ENCODE measurements around the gene FAM3A.
"Not testable (repeated sequence)": the region's sequence is repeated elsewhere in the genome, so short reads cannot be mapped to it uniquely, and the experiment has no call there.

The FAM3A gene, protein sequence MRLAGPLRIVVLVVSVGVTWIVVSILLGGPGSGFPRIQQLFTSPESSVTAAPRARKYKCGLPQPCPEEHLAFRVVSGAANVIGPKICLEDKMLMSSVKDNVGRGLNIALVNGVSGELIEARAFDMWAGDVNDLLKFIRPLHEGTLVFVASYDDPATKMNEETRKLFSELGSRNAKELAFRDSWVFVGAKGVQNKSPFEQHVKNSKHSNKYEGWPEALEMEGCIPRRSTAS

GRCh38 chrX:154515966-154516655 is at the start of gene FAM3A:
Gene FAM3A (minus strand): TSS chrX:154516232. CDS start chrX:154515772, 460 bp downstream.
- DNase-seq, result peak; percentile 87

DNA sequence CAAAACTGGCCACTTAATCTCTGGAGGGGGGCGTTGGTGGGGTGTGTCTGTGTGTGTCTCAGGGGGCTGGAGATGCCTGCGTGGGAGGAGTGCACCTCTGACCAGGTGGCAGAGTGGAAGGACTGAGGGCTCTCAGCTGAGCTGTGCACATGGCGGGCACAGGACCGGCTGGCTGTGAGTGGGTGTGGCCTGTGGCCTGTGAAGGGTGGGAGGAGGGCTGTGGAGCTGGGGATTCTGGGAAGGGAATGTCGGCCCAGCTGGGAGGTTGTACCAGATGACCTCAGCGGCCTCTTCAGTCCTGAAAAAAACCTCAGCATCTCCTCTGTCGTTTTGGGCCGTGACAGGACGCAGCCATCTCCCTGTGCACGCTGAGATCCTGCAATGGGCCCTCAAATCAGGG is 46.3 kb upstream of the FAM3A start:
- DNase-seq, result not testable (repeated sequence)

DNA sequence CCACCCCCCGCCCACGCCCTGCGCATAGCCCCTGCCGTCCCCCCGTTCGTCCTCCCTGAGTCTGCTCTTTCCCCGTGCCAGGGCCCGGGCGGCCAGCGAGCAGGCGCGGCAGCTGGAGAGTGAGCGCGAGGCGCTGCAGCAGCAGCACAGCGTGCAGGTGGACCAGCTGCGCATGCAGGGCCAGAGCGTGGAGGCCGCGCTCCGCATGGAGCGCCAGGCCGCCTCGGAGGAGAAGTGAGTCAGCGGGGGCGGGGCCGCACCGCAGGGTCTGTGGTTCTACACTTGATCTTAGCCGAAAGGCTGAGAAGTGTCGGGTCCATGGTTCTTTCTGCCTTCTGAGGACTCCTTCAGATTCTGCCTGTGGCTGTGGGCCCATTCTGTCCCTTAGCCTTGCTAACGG is 44.3 kb upstream of the FAM3A start:
- DNase-seq, result not testable (repeated sequence)

DNA sequence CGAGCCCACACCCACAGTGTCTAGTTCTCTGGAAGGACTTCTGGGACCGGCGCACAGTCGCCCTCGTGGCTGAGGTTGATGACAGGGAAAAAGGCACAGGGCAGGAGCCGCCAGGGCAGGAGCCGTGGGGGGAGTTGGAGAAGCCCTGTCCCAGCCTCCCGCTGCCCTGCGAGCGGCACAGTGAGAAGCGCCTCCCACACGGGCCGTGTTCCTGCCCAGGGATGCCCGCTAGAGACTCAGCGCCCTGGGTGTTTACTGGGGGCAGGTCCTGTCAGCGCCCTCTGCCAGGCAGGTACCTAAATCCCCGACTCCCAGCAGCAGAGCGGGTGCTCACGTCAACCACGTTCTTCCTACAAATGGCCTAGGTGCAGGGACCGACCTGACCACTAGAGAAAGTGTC is 42.9 kb upstream of the FAM3A start:
- not testable (repeated sequence) for DNase-seq

DNA sequence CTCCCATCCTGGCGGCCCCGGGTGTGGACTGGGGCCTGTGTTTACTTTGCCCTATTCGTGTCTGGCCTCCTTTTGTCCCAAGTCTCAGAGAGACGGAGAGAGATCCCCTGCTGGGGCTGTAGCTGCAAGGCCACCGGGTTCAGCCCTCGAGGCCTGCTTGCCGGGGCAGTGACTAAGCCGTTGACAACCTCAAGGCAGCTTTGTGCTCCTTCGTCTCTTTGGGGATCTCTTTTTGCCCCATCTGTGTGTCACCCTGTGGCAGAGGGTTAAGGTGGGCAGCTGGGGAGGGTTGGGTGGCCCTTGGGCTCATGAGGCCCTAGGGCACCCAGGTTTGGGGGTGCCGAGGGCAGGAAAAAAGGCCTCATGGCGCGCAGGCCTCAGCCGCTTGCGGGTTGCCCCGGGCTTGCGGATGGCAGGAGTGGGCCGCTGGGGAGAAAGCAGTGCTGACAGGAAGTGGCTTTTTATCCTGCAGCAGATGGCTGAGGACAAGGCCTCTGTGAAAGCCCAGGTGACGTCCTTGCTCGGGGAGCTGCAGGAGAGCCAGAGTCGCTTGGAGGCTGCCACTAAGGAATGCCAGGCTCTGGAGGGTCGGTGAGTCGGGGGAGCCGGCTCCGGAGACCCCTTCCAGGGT is 42.1 kb upstream of the FAM3A start:
- not testable (repeated sequence) for DNase-seq

DNA sequence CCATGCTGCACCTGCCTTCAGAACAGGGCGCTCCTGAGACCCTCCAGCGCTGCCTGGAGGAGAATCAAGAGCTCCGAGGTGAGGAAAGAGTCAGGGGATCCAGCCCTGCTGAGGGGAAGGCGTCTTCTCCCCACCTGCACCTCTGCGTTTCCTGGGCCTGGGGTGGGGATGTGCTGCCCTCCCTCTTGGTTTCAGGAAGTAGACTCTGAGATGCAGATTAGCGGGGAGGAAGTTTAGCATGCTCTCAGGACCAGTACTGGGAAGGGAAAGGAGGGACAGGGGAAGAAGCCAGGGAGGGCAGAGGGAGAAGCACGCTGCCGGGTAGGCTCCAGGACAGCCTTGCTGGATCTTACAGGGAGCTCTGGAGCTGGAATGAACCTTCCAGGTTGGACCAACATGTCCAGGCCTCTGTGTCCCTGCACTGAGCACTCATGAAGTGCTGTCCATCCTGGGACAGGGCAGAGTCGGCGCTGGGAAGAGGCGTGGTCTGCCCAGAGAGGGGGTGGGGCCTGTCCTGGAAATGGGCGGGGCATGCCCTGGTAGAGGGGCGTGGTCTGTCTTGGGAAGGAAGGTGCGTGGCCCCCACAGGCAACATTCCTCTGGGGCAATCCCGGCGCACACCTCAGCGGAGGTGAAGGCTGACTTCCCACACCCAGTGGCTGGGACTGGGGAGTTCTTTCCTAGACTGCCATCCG is 36.2 kb upstream of the FAM3A start:
- DNase-seq, result not testable (repeated sequence)

DNA sequence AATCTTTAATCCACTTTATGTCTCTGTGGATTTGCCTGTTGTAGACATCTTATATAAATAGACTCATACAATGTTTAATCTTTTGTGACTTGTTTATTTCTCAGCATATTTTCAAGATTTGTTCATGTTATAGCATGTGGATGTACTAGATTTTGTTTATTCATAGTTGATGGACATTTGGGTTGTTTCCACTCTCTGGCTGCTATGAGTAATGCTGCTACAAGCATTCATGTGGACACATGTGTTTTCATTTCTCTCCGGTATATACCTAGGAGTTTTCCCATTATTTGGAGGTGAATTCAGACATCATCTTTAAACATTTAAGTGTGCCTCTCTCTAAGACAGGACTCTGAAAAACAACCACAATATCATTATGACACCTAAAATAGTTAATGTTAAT is 33.7 kb upstream of the FAM3A start:
- peak; percentile 56 for DNase-seq

- peak; percentile 26 for DNase-seq
These were observed 31.9 kb upstream of the FAM3A start for GRCh38 chrX:154548028-154548316.

DNA sequence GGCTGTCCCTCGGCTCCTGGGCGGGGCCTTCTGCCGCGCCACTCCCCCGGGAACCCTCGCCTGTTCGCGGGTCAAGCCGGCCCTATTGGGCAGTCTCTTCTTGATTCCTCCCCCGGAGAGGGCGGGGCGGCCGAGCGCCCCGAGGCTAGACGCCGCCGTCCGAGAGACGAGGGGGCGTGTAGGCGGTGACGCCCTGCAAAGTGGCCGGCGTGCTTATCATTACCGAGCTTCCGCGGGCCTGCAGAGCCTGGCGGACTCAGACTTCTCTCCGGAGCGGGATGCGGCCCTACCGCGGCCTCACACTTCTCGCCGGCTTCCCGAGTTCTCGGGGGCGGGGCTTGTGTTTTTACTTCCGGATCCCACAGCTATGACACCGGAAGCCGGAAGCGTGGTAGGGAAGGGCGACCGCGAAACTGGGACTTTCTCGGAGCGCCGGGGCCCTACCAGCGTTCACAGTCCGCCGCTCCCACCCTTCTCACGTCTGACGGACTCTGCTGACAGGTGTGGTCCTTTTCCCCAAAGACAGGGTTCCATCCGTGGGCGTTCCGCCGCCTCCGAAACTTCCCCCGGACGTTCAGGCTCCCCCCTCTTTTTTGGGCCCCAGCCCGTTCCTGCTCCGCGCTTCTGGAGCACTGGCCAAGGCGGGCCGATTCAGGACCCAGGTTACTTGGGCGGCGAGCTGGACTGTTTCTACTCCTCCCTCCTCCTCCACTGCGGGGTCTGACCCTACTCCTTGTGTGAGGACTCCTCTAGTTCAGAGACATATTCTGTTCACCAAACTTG is 31.4 kb upstream of the FAM3A start, which contains the start of gene IKBKG:
TSS of gene IKBKG (plus strand) at position 376 of the 783 bp plus-strand sequence. CDS start 4,383 bp downstream, outside the sequence.
- DNase-seq, result peak; percentile 83

DNA sequence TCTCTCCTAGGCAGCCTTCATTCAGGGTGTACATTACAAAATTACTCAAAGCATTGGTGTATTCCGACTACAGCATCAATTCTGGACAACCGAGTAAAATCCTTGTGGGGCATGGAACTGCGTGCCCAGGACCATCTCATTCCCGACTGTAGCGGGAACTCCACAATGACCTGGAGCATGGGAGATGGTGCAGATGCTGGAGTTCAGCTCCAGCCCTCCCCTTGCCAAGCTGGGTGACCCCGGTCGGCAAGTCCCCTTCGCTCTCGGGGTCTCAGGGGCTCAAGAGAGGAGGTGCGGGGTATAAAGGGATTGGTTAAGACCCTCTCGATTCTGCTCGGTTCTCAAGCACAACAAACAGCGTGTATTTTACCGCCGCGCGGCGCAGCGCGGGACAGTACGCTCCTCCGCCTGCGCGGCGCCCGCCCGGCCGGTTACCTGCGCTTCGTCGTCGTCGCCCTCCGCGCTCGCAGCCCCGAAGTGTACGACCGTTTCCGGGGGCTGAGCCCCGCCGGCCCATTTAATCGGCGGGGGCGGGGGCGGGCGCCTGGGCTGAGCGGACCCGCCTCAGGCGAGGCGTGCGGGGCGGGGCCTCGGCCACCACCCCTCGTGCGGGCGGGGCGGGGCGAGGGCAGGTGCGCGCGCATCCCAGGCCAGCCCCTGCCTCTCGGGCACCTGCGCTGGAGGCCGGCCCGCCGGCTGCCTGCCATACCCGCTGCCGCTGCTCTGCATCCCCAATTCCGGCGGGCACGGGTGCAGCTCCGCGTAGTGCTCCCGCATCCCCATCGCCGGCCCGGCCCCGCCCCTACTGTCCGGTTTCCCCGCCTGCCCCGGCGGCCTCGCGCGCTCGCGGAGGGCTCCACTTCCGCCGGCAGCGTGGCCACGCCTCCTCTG is 30.6 kb upstream of the FAM3A start, which contains the start of gene G6PD:
TSS of gene G6PD (minus strand) at position 493 of the 891 bp plus-strand sequence. CDS start 691 bp downstream, outside the sequence.
- DNase-seq, result no peak

- DNase-seq, result no peak
These were observed 29.7 kb upstream of the FAM3A start for GRCh38 chrX:154545673-154546274.

DNA sequence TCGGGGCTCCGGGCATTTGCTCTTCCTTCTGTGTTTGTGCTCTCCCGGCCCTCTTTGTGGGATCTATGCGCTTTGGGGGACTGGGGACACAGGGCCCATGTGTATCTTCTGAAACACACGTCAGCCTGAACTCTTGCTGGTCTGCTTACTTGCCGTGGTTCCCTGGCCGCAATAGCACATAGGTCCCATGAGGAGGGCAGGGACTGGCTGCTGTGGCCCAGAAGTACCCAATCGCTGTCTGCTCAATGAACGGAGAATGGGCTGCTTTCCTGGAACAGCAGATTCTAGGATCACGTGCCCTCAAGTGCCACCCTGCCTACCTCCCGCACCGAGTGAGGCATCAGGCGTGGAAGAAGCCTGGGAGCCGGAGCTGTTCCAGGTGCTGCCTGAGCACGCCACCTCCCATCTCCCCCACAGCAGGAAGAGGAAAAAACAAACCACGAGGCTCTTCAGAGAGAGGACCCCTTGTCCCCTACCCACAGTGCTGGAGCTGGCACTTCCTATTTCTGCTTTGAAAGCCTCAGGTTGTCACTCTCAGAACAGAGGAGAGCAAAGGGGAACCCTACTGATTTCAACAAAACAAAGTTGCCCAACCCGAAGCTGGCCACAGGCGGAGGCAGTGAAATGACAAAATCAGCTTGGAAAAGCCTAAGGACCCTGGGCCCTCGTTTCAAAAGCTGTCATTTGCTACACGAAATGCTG is 26.8 kb upstream of the FAM3A start:
- no peak for DNase-seq

GRCh38 chrX:154541896-154542722 is 26.1 kb upstream of the FAM3A start:
- DNase-seq, result peak; percentile 81

GRCh38 chrX:154541589-154541895 is 25.5 kb upstream of the FAM3A start:
- no peak for DNase-seq

DNA sequence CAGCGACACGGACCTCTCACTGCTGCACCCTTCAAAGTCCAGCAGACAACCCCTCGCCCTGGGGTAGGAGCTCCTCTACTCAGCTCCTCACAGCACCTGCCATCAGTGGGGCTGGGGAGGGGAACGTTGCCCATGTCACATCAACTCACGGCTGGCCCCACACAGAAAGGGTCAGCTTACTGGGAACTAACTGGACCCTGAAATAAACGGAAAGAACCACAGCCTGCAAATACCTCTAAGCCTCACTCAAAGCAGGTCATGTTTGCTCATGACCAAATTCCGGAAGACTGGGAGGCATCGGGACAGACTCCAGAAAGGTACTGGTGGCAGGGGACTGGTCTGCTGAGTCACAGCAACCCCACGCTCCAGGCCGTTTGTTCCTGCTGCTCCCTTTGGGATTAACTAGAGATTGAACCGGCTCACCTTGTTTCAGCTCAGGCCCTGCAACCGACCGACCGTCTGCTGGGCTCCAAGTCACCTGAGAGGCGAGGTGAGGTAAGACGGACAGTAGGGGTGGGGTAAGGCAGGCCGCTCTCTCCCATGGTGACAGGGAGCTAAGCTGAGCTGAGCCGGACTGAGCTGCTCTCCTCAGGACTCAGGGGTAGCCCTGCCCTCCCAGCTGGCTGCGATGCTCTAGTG is 25.0 kb upstream of the FAM3A start:
- no peak for DNase-seq

DNA sequence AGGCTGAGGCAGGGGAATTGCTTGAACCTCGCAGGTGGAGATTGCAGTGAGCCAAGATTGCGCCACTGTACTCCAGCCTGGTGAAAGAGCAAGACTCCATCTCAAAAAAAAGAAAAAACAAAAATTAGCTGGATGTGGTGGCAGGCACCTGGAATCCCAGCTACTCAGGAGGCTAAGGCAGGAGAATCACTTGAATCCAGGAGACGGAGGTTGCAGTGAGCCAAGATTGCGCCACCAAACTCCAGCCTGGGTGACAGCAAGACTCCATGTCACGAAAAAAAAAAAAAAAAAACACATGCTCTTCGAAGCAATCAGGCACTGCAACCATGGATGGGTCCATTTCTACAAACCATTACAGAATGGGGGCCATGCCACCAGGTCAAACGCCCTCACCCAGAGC is 24.3 kb upstream of the FAM3A start:
- DNase-seq, result not testable (repeated sequence)

GRCh38 chrX:154539077-154539476 is 23.0 kb upstream of the FAM3A start:
- no peak for DNase-seq

GRCh38 chrX:154535892-154536291 is 19.9 kb upstream of the FAM3A start:
- no peak for DNase-seq

All from HCEC 1CT (cell line).